Eye (tissue), 1 donor: ENCODE results near the gene GALM.

Experiments used
- DNase-seq: peaks from one replicate; pipeline ENCODE4 v3.0.0-alpha.2; 2015

GALM gene

DNA sequence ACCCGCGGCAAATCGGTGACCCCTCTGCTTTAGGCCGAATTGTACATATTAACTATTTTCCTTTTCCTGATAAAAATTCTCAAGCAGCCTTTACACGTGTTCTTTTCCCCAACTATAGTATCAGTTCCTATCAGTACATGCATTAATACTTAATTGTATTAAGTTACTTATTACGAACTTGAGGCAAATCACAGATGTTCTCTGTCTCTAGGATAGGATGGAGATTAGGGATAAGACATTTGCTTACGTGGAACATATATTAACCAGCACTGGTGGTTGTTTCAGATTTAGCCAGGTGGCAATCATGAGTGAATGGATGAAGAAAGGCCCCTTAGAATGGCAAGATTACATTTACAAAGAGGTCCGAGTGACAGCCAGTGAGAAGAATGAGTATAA lies 112.8 kb downstream of the GALM start:
- DNase-seq, result peak; percentile 9

DNA sequence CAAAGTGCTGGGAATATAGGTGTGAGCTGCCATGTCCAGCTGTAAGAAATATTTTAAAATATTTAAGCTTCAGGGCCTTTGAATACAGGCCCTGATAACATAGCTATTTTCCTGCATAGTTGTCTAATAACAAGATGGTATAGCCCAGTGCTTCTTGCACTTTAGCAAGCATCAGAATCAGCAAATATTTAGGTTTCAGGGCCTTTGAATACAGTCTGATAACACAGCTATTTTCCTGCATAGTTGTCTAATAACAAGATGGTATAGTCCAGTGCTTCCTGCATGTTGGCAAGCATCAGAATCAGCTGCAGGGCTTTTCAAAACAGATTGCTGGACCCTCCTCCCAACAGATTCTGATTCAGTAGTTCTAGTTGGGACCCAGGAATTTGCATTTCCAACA lies 117.7 kb downstream of the GALM start:
- DNase-seq, result no peak
